Measurements from ENCODE around the gene FSIP2.

Gene FSIP2

DNA sequence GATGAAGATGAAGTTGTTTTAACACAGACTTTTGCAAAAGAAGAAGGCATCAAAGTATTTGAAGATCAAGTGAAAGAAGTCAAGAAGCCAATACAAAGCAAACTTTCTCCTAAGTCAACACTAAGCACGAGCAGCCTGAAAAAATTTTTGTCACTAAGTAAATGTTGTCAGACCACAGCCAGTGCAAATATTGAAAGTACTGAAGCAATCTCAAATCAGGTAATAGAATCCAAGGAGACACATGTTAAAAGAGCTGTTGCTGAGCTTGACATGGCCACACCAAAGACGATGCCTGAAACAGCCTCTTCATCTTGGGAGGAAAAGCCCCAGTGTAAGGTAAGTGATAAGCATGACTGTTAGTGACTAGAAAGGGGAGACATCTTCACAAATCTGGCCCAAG lies 75.1 kb downstream of the FSIP2 start:
- H4K5ac ChIP-seq (ENCODE audit: low read length), result no peak overlapping the region
- H3K4me2 ChIP-seq (ENCODE audit: low read length), result no peak overlapping the region
- WGBS (ENCODE audit: extremely low coverage, insufficient coverage, low lambda C conversion rate), result no CpG with 5 or more reads among the region's 2 CpGs
- H3K36me3 ChIP-seq (ENCODE audit: control insufficient read depth, insufficient read depth, low read length), result no peaks in the 10 kb centered on the region
- H3K9ac ChIP-seq (ENCODE audit: low read length), result no peak overlapping the region
- no peak overlapping the region for H3K27ac ChIP-seq (ENCODE audit: low read depth, low read length)
- H3K27me3 ChIP-seq (ENCODE audit: insufficient read depth, low read length, poor library complexity), result no peaks in the 10 kb centered on the region
- no peak overlapping the region for H3K4me3 ChIP-seq (ENCODE audit: low read length)
- H2BK15ac ChIP-seq (replicated peaks; ENCODE audit: low read depth), result no peak overlapping the region
- H3K4ac ChIP-seq (ENCODE audit: low read depth, low read length), result no peak overlapping the region
- H3K4me1 ChIP-seq (ENCODE audit: control insufficient read depth, low read depth, low read length), result no peaks in the 10 kb centered on the region
- no peak overlapping the region for H2BK120ac ChIP-seq (ENCODE audit: low read depth, low read length)
- no peak overlapping the region for H2AK5ac ChIP-seq (ENCODE audit: low read length)
- H3K23ac ChIP-seq (ENCODE audit: low read length), result no peak overlapping the region
- no peaks in the 10 kb centered on the region for H3K79me1 ChIP-seq (ENCODE audit: low read length)
- H2BK5ac ChIP-seq (ENCODE audit: low read length), result no peak overlapping the region
- H4K8ac ChIP-seq (ENCODE audit: low read depth, low read length), result no peak overlapping the region
- no peak overlapping the region for H3K18ac ChIP-seq (ENCODE audit: low read length)
- no peaks in the 10 kb centered on the region for H3K79me2 ChIP-seq (ENCODE audit: control insufficient read depth, insufficient read depth, low read length)
- DNase-seq, result no peak
- no peak overlapping the region for H3K56ac ChIP-seq (ENCODE audit: low read length)

DNA sequence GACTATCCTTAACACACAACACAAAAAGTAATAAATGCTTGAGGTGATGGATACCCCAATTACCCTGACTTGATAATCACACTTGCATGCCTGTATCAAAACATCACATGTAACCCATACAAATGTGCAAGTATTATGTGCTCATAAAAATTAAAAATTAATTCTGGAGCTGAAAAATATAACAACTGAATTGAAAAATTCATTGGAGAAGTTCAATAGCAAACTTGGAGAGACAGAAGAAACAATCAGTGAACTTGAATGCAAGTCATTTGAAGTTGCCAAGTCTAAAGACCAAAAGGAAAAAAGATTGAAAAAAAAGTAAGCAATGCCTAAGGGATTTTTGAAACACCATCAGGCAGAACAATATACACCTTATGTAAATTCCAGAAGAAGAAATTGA lies 79.4 kb downstream of the FSIP2 start:
- DNase-seq, result no peak

DNA sequence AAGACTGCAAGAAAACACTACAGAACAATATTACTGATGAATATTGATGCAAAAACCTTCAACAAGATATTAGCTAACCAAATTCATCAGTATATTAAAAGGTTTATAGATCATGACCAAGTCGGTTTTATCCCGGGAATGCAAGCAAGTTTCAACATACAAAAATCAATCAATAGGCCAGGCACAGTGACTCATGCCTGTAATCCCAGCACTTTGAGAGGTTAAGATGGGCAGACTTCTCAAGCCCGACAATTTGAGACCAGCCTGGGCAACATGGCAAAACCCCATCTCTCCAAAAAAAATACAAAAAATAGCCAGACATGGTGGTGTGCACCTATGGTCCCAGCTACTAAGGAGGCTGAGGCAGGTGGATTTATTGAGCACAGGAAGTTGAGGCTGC lies 82.9 kb downstream of the FSIP2 start:
- H3K36me3 ChIP-seq (ENCODE audit: control insufficient read depth, insufficient read depth, low read length), result no peaks in the 10 kb centered on the region

More for the DNA sequence above, 79.4 kb downstream of the FSIP2 start:
- H3K4me2 ChIP-seq (ENCODE audit: low read length), result no peak overlapping the region
- H2AK5ac ChIP-seq (ENCODE audit: low read length), result no peak overlapping the region
- H3K4me3 ChIP-seq (ENCODE audit: low read length), result no peak overlapping the region
- no peak overlapping the region for H4K8ac ChIP-seq (ENCODE audit: low read depth, low read length)
- no peak overlapping the region for H3K27ac ChIP-seq (ENCODE audit: low read depth, low read length)
- H2BK15ac ChIP-seq (replicated peaks; ENCODE audit: low read depth), result no peak overlapping the region
- no peak overlapping the region for H3K56ac ChIP-seq (ENCODE audit: low read length)
- no peak overlapping the region for H2BK120ac ChIP-seq (ENCODE audit: low read depth, low read length)
- no peak overlapping the region for H3K18ac ChIP-seq (ENCODE audit: low read length)
- no peaks in the 10 kb centered on the region for H3K36me3 ChIP-seq (ENCODE audit: control insufficient read depth, insufficient read depth, low read length)
- H3K27me3 ChIP-seq (ENCODE audit: insufficient read depth, low read length, poor library complexity), result no peaks in the 10 kb centered on the region
- no peak overlapping the region for H2BK5ac ChIP-seq (ENCODE audit: low read length)
- no peak overlapping the region for H3K9ac ChIP-seq (ENCODE audit: low read length)
- H3K79me1 ChIP-seq (ENCODE audit: low read length), result no peaks in the 10 kb centered on the region
- H3K79me2 ChIP-seq (ENCODE audit: control insufficient read depth, insufficient read depth, low read length), result no peaks in the 10 kb centered on the region
- no peaks in the 10 kb centered on the region for H3K4me1 ChIP-seq (ENCODE audit: control insufficient read depth, low read depth, low read length)
- H3K4ac ChIP-seq (ENCODE audit: low read depth, low read length), result no peak overlapping the region
- H4K5ac ChIP-seq (ENCODE audit: low read length), result no peak overlapping the region
- no peak overlapping the region for H3K23ac ChIP-seq (ENCODE audit: low read length)

DNA sequence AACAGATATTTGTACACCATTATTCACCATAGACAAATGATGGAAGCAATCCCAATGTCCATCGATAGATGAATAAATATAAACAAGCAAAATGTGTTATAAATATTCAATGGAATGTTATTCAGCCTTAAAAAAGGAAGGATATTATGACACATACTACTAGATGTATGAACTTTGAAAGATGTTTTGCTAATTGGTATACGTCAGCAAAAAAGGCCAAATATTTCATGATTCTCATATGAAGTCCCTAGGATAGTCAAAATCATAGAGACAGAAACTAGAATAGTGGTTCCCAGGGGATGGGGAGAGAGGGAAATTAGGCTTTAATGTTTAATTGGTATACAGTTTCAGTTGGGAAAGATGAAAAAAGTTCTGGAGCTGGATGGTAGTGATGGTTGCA lies 85.2 kb downstream of the FSIP2 start:
- H2BK15ac ChIP-seq (replicated peaks; ENCODE audit: low read depth), result no peak overlapping the region
- no peak for DNase-seq
- H3K27me3 ChIP-seq (ENCODE audit: insufficient read depth, low read length, poor library complexity), result no peaks in the 10 kb centered on the region
- H4K5ac ChIP-seq (ENCODE audit: low read length), result no peak overlapping the region
- H4K8ac ChIP-seq (ENCODE audit: low read depth, low read length), result no peak overlapping the region
- H3K27ac ChIP-seq (ENCODE audit: low read depth, low read length), result no peak overlapping the region
- no peaks in the 10 kb centered on the region for H3K4me1 ChIP-seq (ENCODE audit: control insufficient read depth, low read depth, low read length)
- WGBS (ENCODE audit: extremely low coverage, insufficient coverage, low lambda C conversion rate), result no CpG with 5 or more reads among the region's 2 CpGs
- H2BK120ac ChIP-seq (ENCODE audit: low read depth, low read length), result no peak overlapping the region
- no peak overlapping the region for H3K18ac ChIP-seq (ENCODE audit: low read length)
- H3K79me2 ChIP-seq (ENCODE audit: control insufficient read depth, insufficient read depth, low read length), result no peaks in the 10 kb centered on the region
- H3K4me3 ChIP-seq (ENCODE audit: low read length), result no peak overlapping the region
- H3K79me1 ChIP-seq (ENCODE audit: low read length), result no peaks in the 10 kb centered on the region
- H3K4ac ChIP-seq (ENCODE audit: low read depth, low read length), result no peak overlapping the region
- no peak overlapping the region for H3K23ac ChIP-seq (ENCODE audit: low read length)
- no peak overlapping the region for H3K9ac ChIP-seq (ENCODE audit: low read length)
- H3K56ac ChIP-seq (ENCODE audit: low read length), result no peak overlapping the region
- H3K36me3 ChIP-seq (ENCODE audit: control insufficient read depth, insufficient read depth, low read length), result no peaks in the 10 kb centered on the region
- no peak overlapping the region for H3K4me2 ChIP-seq (ENCODE audit: low read length)
- H2BK5ac ChIP-seq (ENCODE audit: low read length), result no peak overlapping the region
- H2AK5ac ChIP-seq (ENCODE audit: low read length), result no peak overlapping the region

More for the DNA sequence above, 82.9 kb downstream of the FSIP2 start:
- H3K79me1 ChIP-seq (ENCODE audit: low read length), result no peaks in the 10 kb centered on the region
- H3K23ac ChIP-seq (ENCODE audit: low read length), result no peak overlapping the region
- no peaks in the 10 kb centered on the region for H3K27me3 ChIP-seq (ENCODE audit: insufficient read depth, low read length, poor library complexity)
- WGBS (ENCODE audit: extremely low coverage, insufficient coverage, low lambda C conversion rate), result no CpG with 5 or more reads among the region's 3 CpGs
- no peak overlapping the region for H4K5ac ChIP-seq (ENCODE audit: low read length)
- no peak overlapping the region for H3K27ac ChIP-seq (ENCODE audit: low read depth, low read length)
- no peak overlapping the region for H3K4me3 ChIP-seq (ENCODE audit: low read length)
- H2BK120ac ChIP-seq (ENCODE audit: low read depth, low read length), result no peak overlapping the region
- H2AK5ac ChIP-seq (ENCODE audit: low read length), result no peak overlapping the region
- H3K4me2 ChIP-seq (ENCODE audit: low read length), result no peak overlapping the region
- H2BK15ac ChIP-seq (replicated peaks; ENCODE audit: low read depth), result no peak overlapping the region
- H3K4me1 ChIP-seq (ENCODE audit: control insufficient read depth, low read depth, low read length), result no peaks in the 10 kb centered on the region
- no peak overlapping the region for H4K8ac ChIP-seq (ENCODE audit: low read depth, low read length)
- H3K4ac ChIP-seq (ENCODE audit: low read depth, low read length), result no peak overlapping the region
- no peak overlapping the region for H3K9ac ChIP-seq (ENCODE audit: low read length)
- DNase-seq, result no peak
- H3K79me2 ChIP-seq (ENCODE audit: control insufficient read depth, insufficient read depth, low read length), result no peaks in the 10 kb centered on the region
- H3K18ac ChIP-seq (ENCODE audit: low read length), result no peak overlapping the region
- H3K56ac ChIP-seq (ENCODE audit: low read length), result no peak overlapping the region
- H2BK5ac ChIP-seq (ENCODE audit: low read length), result no peak overlapping the region

DNA sequence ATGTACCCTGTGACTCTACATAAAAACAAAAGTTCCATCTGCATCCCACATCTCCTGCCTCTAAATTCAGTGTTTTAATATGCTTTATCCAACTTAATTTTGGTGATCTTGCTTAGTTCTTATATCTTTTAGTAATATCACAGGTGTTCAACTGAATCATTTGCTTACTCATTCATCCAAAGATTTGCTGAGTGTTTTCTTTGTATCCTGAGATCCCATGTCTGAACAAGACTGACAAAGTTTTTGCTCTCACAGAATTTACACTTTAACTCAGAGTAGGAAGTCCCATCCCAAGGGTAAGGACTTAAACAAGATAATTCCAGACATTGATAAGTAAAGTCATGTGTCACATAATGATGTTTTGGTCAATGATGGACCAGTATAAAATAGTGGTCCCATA lies 87.0 kb downstream of the FSIP2 start:
- no peaks in the 10 kb centered on the region for H3K36me3 ChIP-seq (ENCODE audit: control insufficient read depth, insufficient read depth, low read length)
- H3K4ac ChIP-seq (ENCODE audit: low read depth, low read length), result no peak overlapping the region
- H3K79me1 ChIP-seq (ENCODE audit: low read length), result no peaks in the 10 kb centered on the region
- no peak overlapping the region for H3K4me2 ChIP-seq (ENCODE audit: low read length)
- H4K8ac ChIP-seq (ENCODE audit: low read depth, low read length), result no peak overlapping the region
- H2BK15ac ChIP-seq (replicated peaks; ENCODE audit: low read depth), result no peak overlapping the region
- no peak overlapping the region for H2AK5ac ChIP-seq (ENCODE audit: low read length)
- H3K27ac ChIP-seq (ENCODE audit: low read depth, low read length), result no peak overlapping the region
- H2BK120ac ChIP-seq (ENCODE audit: low read depth, low read length), result no peak overlapping the region
- H3K56ac ChIP-seq (ENCODE audit: low read length), result no peak overlapping the region
- no peaks in the 10 kb centered on the region for H3K27me3 ChIP-seq (ENCODE audit: insufficient read depth, low read length, poor library complexity)
- no peak overlapping the region for H3K9ac ChIP-seq (ENCODE audit: low read length)
- H3K18ac ChIP-seq (ENCODE audit: low read length), result no peak overlapping the region
- no peaks in the 10 kb centered on the region for H3K79me2 ChIP-seq (ENCODE audit: control insufficient read depth, insufficient read depth, low read length)
- no peak overlapping the region for H3K23ac ChIP-seq (ENCODE audit: low read length)
- no peak overlapping the region for H2BK5ac ChIP-seq (ENCODE audit: low read length)
- no peaks in the 10 kb centered on the region for H3K4me1 ChIP-seq (ENCODE audit: control insufficient read depth, low read depth, low read length)
- H3K4me3 ChIP-seq (ENCODE audit: low read length), result no peak overlapping the region
- H4K5ac ChIP-seq (ENCODE audit: low read length), result no peak overlapping the region
- DNase-seq, result no peak

DNA sequence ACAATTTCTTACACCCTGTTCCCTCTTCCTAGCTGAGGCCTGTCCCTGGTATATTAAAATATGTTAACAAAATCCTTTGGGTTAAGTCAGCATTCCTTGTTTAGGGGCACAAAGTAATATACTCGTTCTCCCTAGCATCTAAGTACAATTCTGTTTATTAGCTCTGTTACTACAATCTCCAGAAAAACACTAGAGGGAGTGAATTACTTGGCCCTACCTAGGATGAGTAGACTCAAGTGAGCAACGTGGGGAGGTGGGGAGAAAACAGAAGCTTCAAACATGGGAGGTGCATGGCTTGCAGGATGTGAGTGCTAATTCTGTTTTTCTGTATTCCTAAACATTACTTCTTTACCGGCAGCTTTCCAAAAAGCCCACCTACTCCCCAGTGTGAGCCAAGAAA lies 89.7 kb downstream of the FSIP2 start:
- no CpG with 5 or more reads among the region's 3 CpGs for WGBS (ENCODE audit: extremely low coverage, insufficient coverage, low lambda C conversion rate)
- H4K5ac ChIP-seq (ENCODE audit: low read length), result no peak overlapping the region
- H3K9ac ChIP-seq (ENCODE audit: low read length), result no peak overlapping the region
- H2BK5ac ChIP-seq (ENCODE audit: low read length), result no peak overlapping the region
- no peak overlapping the region for H3K23ac ChIP-seq (ENCODE audit: low read length)
- H4K8ac ChIP-seq (ENCODE audit: low read depth, low read length), result no peak overlapping the region
- H3K27ac ChIP-seq (ENCODE audit: low read depth, low read length), result no peak overlapping the region
- DNase-seq, result peak; percentile 11
- no peak overlapping the region for H2AK5ac ChIP-seq (ENCODE audit: low read length)
- H3K4me1 ChIP-seq (ENCODE audit: control insufficient read depth, low read depth, low read length), result no peaks in the 10 kb centered on the region
- H3K18ac ChIP-seq (ENCODE audit: low read length), result no peak overlapping the region
- H3K36me3 ChIP-seq (ENCODE audit: control insufficient read depth, insufficient read depth, low read length), result no peaks in the 10 kb centered on the region
- H3K27me3 ChIP-seq (ENCODE audit: insufficient read depth, low read length, poor library complexity), result no peaks in the 10 kb centered on the region
- no peaks in the 10 kb centered on the region for H3K79me2 ChIP-seq (ENCODE audit: control insufficient read depth, insufficient read depth, low read length)
- H3K79me1 ChIP-seq (ENCODE audit: low read length), result no peaks in the 10 kb centered on the region
- H3K56ac ChIP-seq (ENCODE audit: low read length), result no peak overlapping the region
- H2BK120ac ChIP-seq (ENCODE audit: low read depth, low read length), result no peak overlapping the region
- no peak overlapping the region for H3K4ac ChIP-seq (ENCODE audit: low read depth, low read length)
- no peak overlapping the region for H3K4me3 ChIP-seq (ENCODE audit: low read length)
- no peak overlapping the region for H3K4me2 ChIP-seq (ENCODE audit: low read length)
- no peak overlapping the region for H2BK15ac ChIP-seq (replicated peaks; ENCODE audit: low read depth)

All from mesendoderm (in vitro differentiated cells).